Mesothelial cell of epicardium (in vitro differentiated cells): ENCODE results near the gene ZNF69. TPM values are rescaled to one million over a fixed set of nuclear protein-coding genes. Genes with fewer than 3 reads are reported as not detected.

Experiments
- DNase-seq, 2 experiments: peaks; one replicate each; pipeline ENCODE4 v3.0.0; 2021; ENCODE audit warnings: low spot score in 2 of 2; ENCODE audit not compliant: unreplicated experiment in 2 of 2
- H3K27ac Mint-ChIP-seq: 2 replicates; pipeline ENCODE4 v1.8.0; 2021; ENCODE audit warnings: mixed read lengths
- H3K27me3 Mint-ChIP-seq: 2 replicates; pipeline ENCODE4 v1.8.0; 2021; ENCODE audit warnings: low read depth, mixed read lengths
- H3K36me3 Mint-ChIP-seq: 2 replicates; pipeline ENCODE4 v1.8.0; 2021; ENCODE audit warnings: mixed read lengths
- H3K4me1 Mint-ChIP-seq: 2 replicates; pipeline ENCODE4 v1.8.0; 2021; ENCODE audit warnings: mixed read lengths
- H3K4me3 Mint-ChIP-seq: 2 replicates; pipeline ENCODE4 v1.8.0; 2021; ENCODE audit warnings: mild to moderate bottlenecking, moderate library complexity, mixed read lengths
- H3K9me3 Mint-ChIP-seq: 2 replicates; pipeline ENCODE4 v1.8.0; 2021; ENCODE audit warnings: mixed read lengths
- CTCF ChIP-seq: fragments of 200-600 bp; sonication (generic); IDR thresholded peaks from one replicate; pipeline ENCODE4 v1.5.0; 2021; ENCODE audit warnings: antibody characterized with exemption; ENCODE audit not compliant: unreplicated experiment
- total RNA-seq: library from RNA; stranded (reverse); gene quantifications from 3 replicates; pipeline ENCODE4 v1.2.1, GENCODE V29; 2021

Gene ZNF69
- total RNA-seq, 1 donor from 2014 or later = 27.8 TPM

- Mint-ChIP-seq H3K4me1 (no peaks in the 10 kb centered on the region), H3K4me3 (no peak overlapping the region), H3K27ac (no peak overlapping the region), H3K9me3 (peaks cover 73% of the 10 kb centered on the region), H3K36me3 (peaks cover 83% of the 10 kb centered on the region), H3K27me3 (no peaks in the 10 kb centered on the region)
- no peak for TF ChIP-seq CTCF
- no peak for DNase-seq
These were observed 62.7 kb downstream of the ZNF69 start for GRCh38 chr19:11950312-11950711.

Other genes with a start within 250 kb of the ZNF69 start
- 8.2 to 9.0 TPM (median 8.9 TPM) in 3 replicates for gene ZNF823, start 148.8 kb upstream of the ZNF69 start, total RNA-seq
- gene ZNF441, start 120.8 kb upstream of the ZNF69 start, total RNA-seq = 8.0 to 9.6 TPM (median 8.7 TPM) in 3 replicates
- gene ZNF491, start 89.3 kb upstream of the ZNF69 start, total RNA-seq = 4.7 to 6.1 TPM (median 5.8 TPM) in 3 replicates
- 20.2 to 21.6 TPM (median 20.7 TPM) in 3 replicates for gene ZNF440, start 73.5 kb upstream of the ZNF69 start, total RNA-seq
- 6.2 to 8.8 TPM (median 6.4 TPM) in 3 replicates for gene ZNF439, start 39.1 kb upstream of the ZNF69 start, total RNA-seq
- 13.4 to 15.0 TPM (median 14.2 TPM) in 3 replicates for gene ZNF700, start 37.3 kb downstream of the ZNF69 start, total RNA-seq
- 5.9 to 7.2 TPM (median 7.1 TPM) in 3 replicates for gene ZNF763, start 77.3 kb downstream of the ZNF69 start, total RNA-seq
- 16.5 to 20.6 TPM (median 16.5 TPM) in 3 replicates for gene ZNF433, start 147.9 kb downstream of the ZNF69 start, total RNA-seq
- gene ZNF878, start 165.2 kb downstream of the ZNF69 start, total RNA-seq = 0.22 to 0.68 TPM (median 0.40 TPM) in 3 replicates
- gene ZNF844, start 176.9 kb downstream of the ZNF69 start, total RNA-seq = 13.5 to 15.1 TPM (median 13.5 TPM) in 3 replicates